RWPE2 (cell line): ENCODE results near the gene KLHL29.

ENCODE experiments used
- ATAC-seq: fragments of 200-7000 bp; cut with Tn5 transposase; 3 replicates; pipeline ENCODE4 v1.9.1; 2021; ENCODE audit warnings: low read depth
- DNase-seq: peaks from one replicate; pipeline ENCODE4 v3.0.0-alpha.2; 2020; ENCODE audit warnings: low spot score
- H3K27ac ChIP-seq: fragments of 450-650 bp; 2 replicates; pipeline ENCODE4 v1.5.1; 2017; ENCODE audit warnings: mild to moderate bottlenecking; ENCODE audit not compliant: poor library complexity, severe bottlenecking
- H3K27me3 ChIP-seq: fragments of 250-450 bp; sonication (Bioruptor Pico); 2 replicates; pipeline ENCODE4 v1.5.1; 2021; ENCODE audit warnings: mild to moderate bottlenecking, moderate library complexity; ENCODE audit not compliant: insufficient read depth, poor library complexity, severe bottlenecking
- H3K36me3 ChIP-seq: fragments of 250-450 bp; sonication (Bioruptor Pico); 2 replicates; pipeline ENCODE4 v1.5.1; 2020; ENCODE audit warnings: low read depth, mild to moderate bottlenecking, moderate library complexity
- H3K4me1 ChIP-seq: fragments of 250-450 bp; sonication (Bioruptor Pico); 2 replicates; pipeline ENCODE4 v1.5.1; 2021; ENCODE audit warnings: mild to moderate bottlenecking, moderate library complexity; ENCODE audit not compliant: insufficient read depth, poor library complexity, severe bottlenecking
- H3K4me3 ChIP-seq: fragments of 250-450 bp; sonication (Bioruptor Pico); 2 replicates; pipeline ENCODE4 v1.5.1; 2021; ENCODE audit warnings: mild to moderate bottlenecking, moderate library complexity; ENCODE audit not compliant: severe bottlenecking
- H3K9me3 ChIP-seq: fragments of 250-450 bp; sonication (Bioruptor Pico); 2 replicates; pipeline ENCODE4 v1.5.1; 2021; ENCODE audit warnings: mild to moderate bottlenecking, moderate library complexity; ENCODE audit not compliant: severe bottlenecking
- TF ChIP-seq, protein P1 (sequence below): fragments of 450-650 bp; IDR thresholded peaks from one replicate; pipeline ENCODE4 v1.5.1; 2017; ENCODE audit warnings: mild to moderate bottlenecking, moderate library complexity; ENCODE audit not compliant: poor library complexity, severe bottlenecking

KLHL29 gene

DNA sequence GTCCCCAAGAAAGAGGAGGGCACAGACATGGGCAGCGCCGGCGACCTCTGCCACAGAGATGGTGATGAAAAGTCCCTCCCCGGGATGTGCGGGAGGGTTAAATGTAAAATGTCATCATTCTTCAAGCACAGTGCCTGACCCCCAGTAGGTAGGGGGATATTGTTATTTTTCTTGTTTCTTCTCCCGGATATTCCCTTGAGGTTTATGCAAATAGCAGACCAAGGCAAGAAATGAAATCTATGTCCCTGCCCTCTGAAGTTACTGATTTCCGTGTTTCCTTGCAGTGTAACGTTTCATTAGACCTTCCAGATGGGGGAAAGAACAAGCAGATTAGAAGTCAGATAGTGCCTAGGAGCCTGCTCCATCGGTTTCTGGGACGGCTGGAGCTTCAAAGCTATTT, 158.3 kb downstream of the KLHL29 start:
- H3K27me3 ChIP-seq: no peaks in the 10 kb centered on the region
- H3K36me3 ChIP-seq: no peaks in the 10 kb centered on the region
- TF ChIP-seq, protein P1, sequence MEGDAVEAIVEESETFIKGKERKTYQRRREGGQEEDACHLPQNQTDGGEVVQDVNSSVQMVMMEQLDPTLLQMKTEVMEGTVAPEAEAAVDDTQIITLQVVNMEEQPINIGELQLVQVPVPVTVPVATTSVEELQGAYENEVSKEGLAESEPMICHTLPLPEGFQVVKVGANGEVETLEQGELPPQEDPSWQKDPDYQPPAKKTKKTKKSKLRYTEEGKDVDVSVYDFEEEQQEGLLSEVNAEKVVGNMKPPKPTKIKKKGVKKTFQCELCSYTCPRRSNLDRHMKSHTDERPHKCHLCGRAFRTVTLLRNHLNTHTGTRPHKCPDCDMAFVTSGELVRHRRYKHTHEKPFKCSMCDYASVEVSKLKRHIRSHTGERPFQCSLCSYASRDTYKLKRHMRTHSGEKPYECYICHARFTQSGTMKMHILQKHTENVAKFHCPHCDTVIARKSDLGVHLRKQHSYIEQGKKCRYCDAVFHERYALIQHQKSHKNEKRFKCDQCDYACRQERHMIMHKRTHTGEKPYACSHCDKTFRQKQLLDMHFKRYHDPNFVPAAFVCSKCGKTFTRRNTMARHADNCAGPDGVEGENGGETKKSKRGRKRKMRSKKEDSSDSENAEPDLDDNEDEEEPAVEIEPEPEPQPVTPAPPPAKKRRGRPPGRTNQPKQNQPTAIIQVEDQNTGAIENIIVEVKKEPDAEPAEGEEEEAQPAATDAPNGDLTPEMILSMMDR: no peak
- H3K4me1 ChIP-seq: no peaks in the 10 kb centered on the region
- H3K4me3 ChIP-seq: no peak overlapping the region
- no peaks in the 10 kb centered on the region for H3K9me3 ChIP-seq
- ATAC-seq: no peak
- DNase-seq: no peak
- H3K27ac ChIP-seq: no peak overlapping the region

DNA sequence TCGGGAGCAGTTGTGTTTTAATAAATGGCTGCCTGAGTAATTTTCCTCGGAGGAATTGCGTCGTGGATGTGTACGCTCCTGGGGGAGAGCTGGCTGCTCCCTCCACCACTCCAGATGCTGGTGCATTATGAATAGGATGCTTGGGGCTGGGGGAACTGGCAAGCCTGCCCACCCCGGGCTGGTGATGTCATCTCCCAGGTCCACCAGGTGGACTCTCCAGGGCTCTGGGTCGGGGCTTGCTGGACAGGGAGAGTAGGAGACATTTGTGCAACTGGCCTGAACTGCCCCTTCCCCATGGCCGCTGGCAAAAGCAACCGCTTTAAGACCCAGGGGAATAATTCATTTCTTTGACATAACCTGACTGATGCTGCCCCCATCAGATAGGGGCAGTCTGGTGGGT, 158.7 kb downstream of the KLHL29 start:
- no peaks in the 10 kb centered on the region for H3K4me1 ChIP-seq
- DNase-seq (no peak), ATAC-seq (no peak)
- no peaks in the 10 kb centered on the region for H3K27me3 ChIP-seq
- no peak overlapping the region for H3K4me3 ChIP-seq
- H3K9me3 ChIP-seq: no peaks in the 10 kb centered on the region
- H3K27ac ChIP-seq: no peak overlapping the region
- TF ChIP-seq, protein P1: no peak
- no peaks in the 10 kb centered on the region for H3K36me3 ChIP-seq

DNA sequence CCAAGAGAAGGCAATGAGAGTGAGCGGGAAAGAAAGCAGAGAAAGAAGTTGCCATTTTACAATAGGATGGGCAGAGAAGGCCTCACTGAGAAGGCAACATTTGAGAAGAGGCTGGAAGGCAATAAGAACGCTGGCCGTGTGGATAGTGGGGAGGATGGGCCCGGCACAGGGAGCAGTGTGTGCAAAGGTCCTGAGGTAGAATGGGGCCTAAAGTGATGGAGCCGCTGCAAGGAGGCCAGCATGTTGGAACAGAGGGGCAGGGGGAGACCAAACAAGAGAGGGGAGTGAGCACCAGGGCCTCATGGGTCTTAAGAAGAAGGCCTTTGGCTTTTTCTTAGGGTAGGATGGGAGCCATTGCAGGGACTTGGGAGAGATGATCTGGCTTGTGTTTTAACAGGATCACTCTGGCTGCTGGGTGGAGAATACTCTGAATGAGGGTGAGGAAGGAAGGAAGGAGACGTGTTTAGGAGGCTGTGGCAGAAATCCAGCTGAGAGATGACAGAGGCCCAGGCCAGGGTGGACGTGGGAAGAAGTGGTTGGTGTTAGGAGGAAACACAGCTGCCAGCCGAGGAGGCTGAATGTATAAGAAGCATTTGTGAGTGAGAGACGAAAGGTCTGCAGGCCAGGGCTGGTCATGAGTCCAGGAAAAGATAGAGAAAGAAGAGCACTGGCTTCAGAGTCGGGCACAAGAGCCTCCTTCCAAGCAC, 159.8 kb downstream of the KLHL29 start:
- H3K27me3 ChIP-seq: no peaks in the 10 kb centered on the region
- DNase-seq: no peak
- no peak for ATAC-seq
- TF ChIP-seq, protein P1: no peak
- no peaks in the 10 kb centered on the region for H3K4me1 ChIP-seq
- H3K9me3 ChIP-seq: no peaks in the 10 kb centered on the region
- H3K36me3 ChIP-seq: no peaks in the 10 kb centered on the region
- no peak overlapping the region for H3K4me3 ChIP-seq
- H3K27ac ChIP-seq: no peak overlapping the region

DNA sequence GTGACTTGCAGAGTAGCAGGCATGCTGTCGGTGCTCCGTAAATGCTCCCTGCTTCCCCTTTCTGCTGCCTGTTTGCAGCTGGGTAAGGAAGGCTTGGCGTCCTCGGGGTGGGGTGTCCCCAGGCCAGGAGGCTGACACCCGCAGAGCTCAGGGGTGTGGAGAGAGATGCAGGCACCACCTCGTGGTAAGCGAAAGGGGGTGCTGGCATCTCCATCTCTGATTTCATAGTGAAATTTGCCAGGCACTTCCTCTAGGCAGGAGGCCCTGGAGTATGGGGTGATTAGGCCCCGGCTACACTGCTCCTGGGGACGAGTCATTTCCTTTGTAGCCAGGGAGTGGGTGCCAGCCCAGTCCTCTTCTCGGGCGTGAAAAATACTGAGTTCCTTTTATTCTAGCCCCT, 160.4 kb downstream of the KLHL29 start:
- TF ChIP-seq, protein P1: no peak
- no peak overlapping the region for H3K27ac ChIP-seq
- no peaks in the 10 kb centered on the region for H3K4me1 ChIP-seq

DNA sequence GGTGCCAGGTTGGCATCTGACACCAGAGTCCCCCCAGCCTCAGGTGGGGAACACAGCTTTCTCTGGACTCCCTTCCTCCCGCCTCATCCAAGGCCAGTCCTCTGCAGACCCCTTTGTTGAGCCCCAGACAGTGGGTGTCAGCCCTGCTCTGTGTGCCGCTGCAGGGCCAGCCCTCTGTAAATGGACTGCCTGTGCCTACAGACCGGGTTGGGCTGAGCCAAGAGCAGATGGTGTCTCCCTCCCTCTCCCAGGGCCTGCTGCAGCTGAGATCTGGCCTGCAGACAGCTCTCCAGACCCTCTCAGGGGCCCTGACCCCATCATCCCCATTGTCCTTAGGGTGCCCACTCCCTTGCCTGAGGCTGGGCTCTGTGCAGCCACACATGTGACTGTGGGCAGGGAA, 160.8 kb downstream of the KLHL29 start:
- no peak for DNase-seq
- TF ChIP-seq, protein P1: no peak
- Histone ChIP-seq H3K9me3 (no peaks in the 10 kb centered on the region), H3K27me3 (no peaks in the 10 kb centered on the region), H3K27ac (no peak overlapping the region), H3K4me3 (no peak overlapping the region), H3K36me3 (no peaks in the 10 kb centered on the region), H3K4me1 (no peaks in the 10 kb centered on the region)
- 0 out of 3 replicates have a peak, but pooled peaks have one; percentile 22 for ATAC-seq

More for the DNA sequence above, 160.4 kb downstream of the KLHL29 start:
- DNase-seq (no peak), ATAC-seq (peak; percentile 47; the same call in 1 of the 3 replicates)
- H3K4me3 ChIP-seq: no peak overlapping the region
- no peaks in the 10 kb centered on the region for H3K27me3 ChIP-seq
- H3K9me3 ChIP-seq: no peaks in the 10 kb centered on the region
- no peaks in the 10 kb centered on the region for H3K36me3 ChIP-seq
